ENCODE measurements around the gene ELL2. TPM values are rescaled to one million over a fixed set of nuclear protein-coding genes. Genes with fewer than 3 reads are reported as not detected.

The ELL2 gene
- total RNA-seq, 3 donors from 2014 or later, result 95.7 to 211 (median 168) TPM

GRCh38 chr5:95874246-95874645, 87.4 kb downstream of the ELL2 start:
- H3K4me3 ChIP-seq, result no peak overlapping the region
- H3K27ac ChIP-seq, result no peak overlapping the region
- intact Hi-C loops (cut with DNase I; ENCODE audit: low total_unique reads), result no loop called here
- H3K36me3 ChIP-seq, result no peaks in the 10 kb centered on the region
- TF ChIP-seq POLR2A (IDR thresholded peaks at IDR 0.05), result no peak
- no peak for TF ChIP-seq CTCF (IDR thresholded peaks at IDR 0.05)
- no peak for TF ChIP-seq POLR2AphosphoS5 (IDR thresholded peaks at IDR 0.05)
- H3K4me1 ChIP-seq, result no peaks in the 10 kb centered on the region
- no peaks in the 10 kb centered on the region for H3K27me3 ChIP-seq
- DNase-seq (ENCODE audit: low spot score in 2 of 2), result no peak
- H3K9me3 ChIP-seq, result no peaks in the 10 kb centered on the region

- Histone ChIP-seq H3K4me1 (no peaks in the 10 kb centered on the region), H3K9me3 (no peaks in the 10 kb centered on the region), H3K27me3 (no peaks in the 10 kb centered on the region), H3K27ac (no peak overlapping the region), H3K4me3 (no peak overlapping the region), H3K36me3 (no peaks in the 10 kb centered on the region)
- no peak for DNase-seq (ENCODE audit: low spot score in 2 of 2)
- intact Hi-C loops (cut with DNase I; ENCODE audit: low total_unique reads), result no loop called here
- no peak for TF ChIP-seq CTCF (IDR thresholded peaks at IDR 0.05)
- TF ChIP-seq POLR2A (IDR thresholded peaks at IDR 0.05), result no peak
- no peak for TF ChIP-seq POLR2AphosphoS5 (IDR thresholded peaks at IDR 0.05)
These were observed 88.3 kb downstream of the ELL2 start for GRCh38 chr5:95873351-95873750.

- intact Hi-C loops (cut with DNase I; ENCODE audit: low total_unique reads), result no loop called here
- no peak for TF ChIP-seq CTCF (IDR thresholded peaks at IDR 0.05)
- TF ChIP-seq POLR2A (IDR thresholded peaks at IDR 0.05), result no peak
- TF ChIP-seq POLR2AphosphoS5 (IDR thresholded peaks at IDR 0.05), result no peak
These were observed 89.0 kb downstream of the ELL2 start for GRCh38 chr5:95872346-95873268.

GRCh38 chr5:95871146-95871806, 90.4 kb downstream of the ELL2 start:
- no peak for DNase-seq (ENCODE audit: low spot score in 2 of 2)
- no peak for TF ChIP-seq POLR2A (IDR thresholded peaks at IDR 0.05)
- no peak for TF ChIP-seq CTCF (IDR thresholded peaks at IDR 0.05)
- TF ChIP-seq POLR2AphosphoS5 (IDR thresholded peaks at IDR 0.05), result no peak
- intact Hi-C loops (cut with DNase I; ENCODE audit: low total_unique reads), result no loop called here
- no peaks in the 10 kb centered on the region for H3K9me3 ChIP-seq
- H3K27ac ChIP-seq, result no peak overlapping the region
- H3K36me3 ChIP-seq, result no peaks in the 10 kb centered on the region
- no peaks in the 10 kb centered on the region for H3K4me1 ChIP-seq
- no peak overlapping the region for H3K4me3 ChIP-seq
- H3K27me3 ChIP-seq, result no peaks in the 10 kb centered on the region

More at GRCh38 chr5:95872346-95873268, 89.0 kb downstream of the ELL2 start:
- Histone ChIP-seq H3K27ac (no peak overlapping the region), H3K36me3 (no peaks in the 10 kb centered on the region), H3K9me3 (no peaks in the 10 kb centered on the region), H3K27me3 (no peaks in the 10 kb centered on the region), H3K4me3 (no peak overlapping the region), H3K4me1 (no peaks in the 10 kb centered on the region)
- DNase-seq (ENCODE audit: low spot score in 2 of 2), result no peak

- no peak overlapping the region for H3K27ac ChIP-seq
- no peak overlapping the region for H3K4me3 ChIP-seq
These were observed 91.5 kb downstream of the ELL2 start for GRCh38 chr5:95870105-95870672.

More at GRCh38 chr5:95870105-95870672, 91.5 kb downstream of the ELL2 start:
- intact Hi-C loops (cut with DNase I; ENCODE audit: low total_unique reads), result no loop called here
- TF ChIP-seq CTCF (IDR thresholded peaks at IDR 0.05) (no peak), POLR2A (IDR thresholded peaks at IDR 0.05) (no peak), POLR2AphosphoS5 (IDR thresholded peaks at IDR 0.05) (no peak)
- Histone ChIP-seq H3K36me3 (no peaks in the 10 kb centered on the region), H3K27me3 (no peaks in the 10 kb centered on the region), H3K4me1 (no peaks in the 10 kb centered on the region), H3K9me3 (no peaks in the 10 kb centered on the region)
- no peak for DNase-seq (ENCODE audit: low spot score in 2 of 2)
